SW 1271 (cell line): Measurements from ENCODE around the gene APOL6.

Source experiments
- DNase-seq, 2 experiments: peaks; one replicate each; lab custom pipeline; 2025; lab: John Stamatoyannopoulos, UW

Gene APOL6

GRCh38 chr22:35648066-35649025 is at the start of gene APOL6:
Gene APOL6 (plus strand): TSS chr22:35648446. CDS start chr22:35656426, 7,980 bp downstream.
- peak in 1 of 2 experiments; percentile 50 for DNase-seq

GRCh38 chr22:35599364-35599763 is 48.9 kb upstream of the APOL6 start:
- DNase-seq: no peak

- no peak for DNase-seq
These were observed 47.8 kb upstream of the APOL6 start for GRCh38 chr22:35600476-35600875.

GRCh38 chr22:35601013-35601580 is 47.1 kb upstream of the APOL6 start:
- DNase-seq: no peak

- DNase-seq: no peak
These were observed 46.3 kb upstream of the APOL6 start for GRCh38 chr22:35601743-35602615.

GRCh38 chr22:35604621-35605368 is 43.5 kb upstream of the APOL6 start:
- DNase-seq: peak in 1 of 2 experiments; percentile 6

- DNase-seq: no peak
These were observed 42.9 kb upstream of the APOL6 start for GRCh38 chr22:35605369-35605680.

GRCh38 chr22:35605851-35606481 is 42.3 kb upstream of the APOL6 start:
- DNase-seq: no peak

GRCh38 chr22:35606916-35607315 is 41.3 kb upstream of the APOL6 start:
- DNase-seq: no peak

GRCh38 chr22:35608088-35608487 is 40.2 kb upstream of the APOL6 start:
- no peak for DNase-seq

- DNase-seq: no peak
These were observed 39.0 kb upstream of the APOL6 start for GRCh38 chr22:35609261-35609660.

- DNase-seq: no peak
These were observed 38.5 kb upstream of the APOL6 start for GRCh38 chr22:35609761-35610160.

GRCh38 chr22:35610741-35611140 is 37.5 kb upstream of the APOL6 start:
- no peak for DNase-seq

- no peak for DNase-seq
These were observed 36.9 kb upstream of the APOL6 start for GRCh38 chr22:35611200-35611890.

- no peak for DNase-seq
These were observed 36.2 kb upstream of the APOL6 start for GRCh38 chr22:35611891-35612576.

GRCh38 chr22:35612903-35613302 is 35.3 kb upstream of the APOL6 start:
- no peak for DNase-seq

GRCh38 chr22:35614404-35614803 is 33.8 kb upstream of the APOL6 start:
- no peak for DNase-seq

GRCh38 chr22:35615156-35615555 is 33.1 kb upstream of the APOL6 start:
- DNase-seq: no peak

- no peak for DNase-seq
These were observed 32.2 kb upstream of the APOL6 start for GRCh38 chr22:35616043-35616442.

GRCh38 chr22:35617137-35617755 is 31.0 kb upstream of the APOL6 start, which contains the start of gene MB:
Gene MB (minus strand): TSS chr22:35617329. CDS start chr22:35617257, 72 bp downstream.
- no peak for DNase-seq
